GM23338 (cell line): ENCODE data around the gene CDH4. TPM values are rescaled to one million over a fixed set of nuclear protein-coding genes. Genes with fewer than 3 reads are reported as not detected.

Source experiments
- ATAC-seq: fragments of 200-7000 bp; cut with Tn5 transposase; 3 replicates; pipeline ENCODE4 v1.9.1; 2020
- DNase-seq: peaks from one replicate; pipeline ENCODE4 v3.0.0-alpha.2; 2015; ENCODE audit warnings: low spot score
- H2AFZ ChIP-seq: fragments of 200-600 bp; sonication (generic); 2 replicates; pipeline ENCODE4 v1.8.0; 2016; ENCODE audit warnings: antibody characterized with exemption, mild to moderate bottlenecking, moderate library complexity
- H3F3A ChIP-seq: fragments of 200-600 bp; sonication (generic); replicated peaks from 2 replicates; pipeline ENCODE4 v1.8.0; 2017; ENCODE audit warnings: antibody characterized with exemption, mixed run types, low read depth
- H3K27ac ChIP-seq: fragments of 200-600 bp; sonication (generic); 2 replicates; pipeline ENCODE4 v1.6.1; 2016; ENCODE audit warnings: low read depth
- H3K27me3 ChIP-seq: fragments of 200-600 bp; sonication (generic); 2 replicates; pipeline ENCODE4 v1.8.0; 2016; ENCODE audit warnings: mild to moderate bottlenecking, mixed run types, moderate library complexity; ENCODE audit not compliant: insufficient read depth
- H3K36me3 ChIP-seq: fragments of 200-600 bp; sonication (generic); 2 replicates; pipeline ENCODE4 v1.8.0; 2016; ENCODE audit warnings: mild to moderate bottlenecking; ENCODE audit not compliant: insufficient read depth
- H3K4me1 ChIP-seq: fragments of 200-600 bp; sonication (generic); 2 replicates; pipeline ENCODE4 v1.8.0; 2016; ENCODE audit warnings: mild to moderate bottlenecking, moderate library complexity; ENCODE audit not compliant: insufficient read depth
- H3K4me2 ChIP-seq: fragments of 200-600 bp; sonication (generic); 2 replicates; pipeline ENCODE4 v1.7.1; 2017; ENCODE audit warnings: mixed run types
- H3K4me3 ChIP-seq: fragments of 200-600 bp; sonication (generic); 2 replicates; pipeline ENCODE4 v1.6.1; 2016; ENCODE audit warnings: mixed run types
- H3K79me2 ChIP-seq: fragments of 200-600 bp; sonication (generic); replicated peaks from 2 replicates; pipeline ENCODE4 v1.8.0; 2017; ENCODE audit warnings: mild to moderate bottlenecking; ENCODE audit not compliant: insufficient read depth
- H3K9me2 ChIP-seq: fragments of 200-600 bp; sonication (generic); 2 replicates; pipeline ENCODE4 v1.8.0; 2017; ENCODE audit not compliant: insufficient read depth
- H4K20me1 ChIP-seq: fragments of 200-600 bp; sonication (generic); replicated peaks from 2 replicates; pipeline ENCODE4 v1.8.0; 2017; ENCODE audit warnings: mild to moderate bottlenecking; ENCODE audit not compliant: insufficient read depth
- H3K27ac Mint-ChIP-seq: 2 replicates; pipeline ENCODE4 v1.8.0; 2020; ENCODE audit warnings: inconsistent platforms, mild to moderate bottlenecking, moderate library complexity, mixed read lengths
- H3K27me3 Mint-ChIP-seq: 3 replicates; pipeline ENCODE4 v1.8.0; 2022; ENCODE audit warnings: low read depth, mild to moderate bottlenecking, moderate library complexity, mixed read lengths, inconsistent platforms; ENCODE audit not compliant: insufficient read depth, poor library complexity
- H3K36me3 Mint-ChIP-seq: 3 replicates; pipeline ENCODE4 v1.8.0; 2021; ENCODE audit warnings: low read depth, mild to moderate bottlenecking, inconsistent platforms, moderate library complexity, mixed read lengths
- H3K4me1 Mint-ChIP-seq: 3 replicates; pipeline ENCODE4 v1.8.0; 2020; ENCODE audit warnings: mild to moderate bottlenecking, inconsistent platforms, mixed read lengths
- H3K4me3 Mint-ChIP-seq: 3 replicates; pipeline ENCODE4 v1.8.0; 2021; ENCODE audit warnings: moderate library complexity, mild to moderate bottlenecking, inconsistent platforms, mixed read lengths
- H3K9me3 Mint-ChIP-seq: 3 replicates; pipeline ENCODE4 v1.8.0; 2020; ENCODE audit warnings: moderate library complexity, mild to moderate bottlenecking, inconsistent platforms, mixed read lengths
- CTCF ChIP-seq, 2 experiments: fragments of 200-600 bp in 1 of 2; sonication (generic) in 1 of 2; conservative IDR thresholded peaks; 2 replicates each; pipeline versions ENCODE4 v1.5.1 to v1.6.1; 2016 to 2017; ENCODE audit warnings: antibody characterized with exemption in 2 of 2, low read depth in 2 of 2, mild to moderate bottlenecking in 2 of 2, moderate library complexity in 1 of 2
- EZH2 ChIP-seq: fragments of 200-600 bp; sonication (generic); IDR thresholded peaks from one replicate; pipeline ENCODE4 v1.8.0; 2017; ENCODE audit warnings: antibody characterized with exemption, mild to moderate bottlenecking, low read depth; ENCODE audit not compliant: unreplicated experiment
- EZH2phosphoT487 ChIP-seq: fragments of 200-600 bp; sonication (generic); IDR thresholded peaks from one replicate; pipeline ENCODE4 v1.8.1; 2018; ENCODE audit warnings: antibody characterized with exemption; ENCODE audit not compliant: unreplicated experiment
- JUNB ChIP-seq: IDR thresholded peaks from one replicate; pipeline ENCODE4 v1.6.1; 2016; ENCODE audit warnings: antibody characterized with exemption; ENCODE audit not compliant: unreplicated experiment
- NANOG ChIP-seq: IDR thresholded peaks from 2 replicates; pipeline ENCODE4 v1.6.1; 2016; ENCODE audit warnings: antibody characterized with exemption, borderline replicate concordance
- POLR2AphosphoS5 ChIP-seq: IDR thresholded peaks from 2 replicates; pipeline ENCODE4 v1.6.1; 2016; ENCODE audit warnings: antibody characterized with exemption, low read depth
- REST ChIP-seq: IDR thresholded peaks from one replicate; pipeline ENCODE4 v1.6.1; 2018; ENCODE audit warnings: antibody characterized with exemption; ENCODE audit not compliant: unreplicated experiment
- ZNF114 ChIP-seq: fragments of 250-450 bp; sonication (Bioruptor Pico); IDR thresholded peaks from 2 replicates; pipeline ENCODE4 v1.5.0; 2020; ENCODE audit warnings: mild to moderate bottlenecking, moderate library complexity
- ZNF331 ChIP-seq: fragments of 250-450 bp; sonication (Bioruptor Pico); IDR thresholded peaks from 2 replicates; pipeline ENCODE4 v1.5.0; 2020; ENCODE audit warnings: low read depth, mild to moderate bottlenecking, moderate library complexity
- ZNF462 ChIP-seq: fragments of 250-450 bp; sonication (Bioruptor Pico); IDR thresholded peaks from 2 replicates; pipeline ENCODE4 v1.5.0; 2020; ENCODE audit warnings: mild to moderate bottlenecking, moderate library complexity
- polyA plus RNA-seq: library from polyadenylated mRNA; unstranded; fragments of >200 nt; fragmentation: Nextera tagmentation; extraction: Ambion mirVana; gene quantifications from 2 replicates; pipeline ENCODE4 v1.2.1, GENCODE V29; 2016
- total RNA-seq: library from RNA; depleted of rRNA; stranded (reverse); fragments of >200 nt; shearing (Covaris generic); gene quantifications from 2 replicates; pipeline ENCODE4 v1.2.3, GENCODE V29; 2014

CDH4 gene
- total and polyA plus RNA-seq, 2 experiments from 2014 or later: 1.2 to 4.2 TPM

GRCh38 chr20:61455508-61456215 lies 203.6 kb downstream of the CDH4 start:
- TF ChIP-seq ZNF114 (CRISPR knock-in tag): no peak
- peaks cover 3% of the 10 kb centered on the region; the same call in 1 of the 3 replicates for H3K9me3 Mint-ChIP-seq
- Histone ChIP-seq H3K36me3 (no peaks in the 10 kb centered on the region), H3K9me2 (peaks cover 10% of the 10 kb centered on the region; the same call in 1 of the 2 replicates), H3K4me2 (no peak overlapping the region), H3K4me3 (no peak overlapping the region), H3K27ac (no peak overlapping the region), H3K79me2 (no peaks in the 10 kb centered on the region), H2AFZ (no peak overlapping the region), H3K27me3 (no peaks in the 10 kb centered on the region), H4K20me1 (no peaks in the 10 kb centered on the region), H3K4me1 (peaks cover 22% of the 10 kb centered on the region), H3F3A (no peaks in the 10 kb centered on the region)
- H3K4me3 Mint-ChIP-seq: no peak overlapping the region
- ATAC-seq (no peak), DNase-seq (no peak)
- H3K27ac Mint-ChIP-seq: no peak overlapping the region
- H3K36me3 Mint-ChIP-seq: peaks cover 3% of the 10 kb centered on the region; the same call in 1 of the 3 replicates
- H3K27me3 Mint-ChIP-seq: peaks cover 5% of the 10 kb centered on the region
- H3K4me1 Mint-ChIP-seq: peaks cover 23% of the 10 kb centered on the region

GRCh38 chr20:61457725-61458124 lies 205.7 kb downstream of the CDH4 start:
- peaks cover 15% of the 10 kb centered on the region for H3K4me1 ChIP-seq
- Mint-ChIP-seq H3K9me3 (peaks cover 15% of the 10 kb centered on the region), H3K27me3 (peaks cover 8% of the 10 kb centered on the region), H3K36me3 (peaks cover 10% of the 10 kb centered on the region), H3K27ac (no peak overlapping the region), H3K4me1 (peaks cover 15% of the 10 kb centered on the region), H3K4me3 (no peak overlapping the region)
- H4K20me1 ChIP-seq: no peaks in the 10 kb centered on the region
- no peak for ATAC-seq
- H3K36me3 ChIP-seq: no peaks in the 10 kb centered on the region
- H3F3A ChIP-seq: no peaks in the 10 kb centered on the region
- no peaks in the 10 kb centered on the region for H3K27me3 ChIP-seq
- H3K4me3 ChIP-seq: no peak overlapping the region
- H2AFZ ChIP-seq: no peak overlapping the region
- TF ChIP-seq POLR2AphosphoS5 (no peak), REST (no peak), EZH2 (no peak), ZNF114 (CRISPR knock-in tag) (no peak), NANOG (no peak), EZH2phosphoT487 (no peak), JUNB (no peak), ZNF331 (no peak), ZNF462 (CRISPR knock-in tag) (no peak), CTCF (conservative IDR thresholded peaks at IDR 0.05; ENCODE audit: low read depth in 2 of 2) (no peak)
- H3K79me2 ChIP-seq: no peaks in the 10 kb centered on the region
- DNase-seq: no peak
- no peak overlapping the region for H3K27ac ChIP-seq
- H3K9me2 ChIP-seq: peaks cover 10% of the 10 kb centered on the region; the same call in 1 of the 2 replicates
- H3K4me2 ChIP-seq: no peak overlapping the region
